Measurements from ENCODE around the gene RAB37. TPM values are rescaled to one million over a fixed set of nuclear protein-coding genes. Genes with fewer than 3 reads are reported as not detected.

RAB37 gene
- total and polyA plus RNA-seq, 9 of the 15 experiments (the other 6 are each of a cell fraction or from before 2014, with no cell fraction given) = 0.03 to 0.27 (median 0.11) TPM; not detected in 4

DNA sequence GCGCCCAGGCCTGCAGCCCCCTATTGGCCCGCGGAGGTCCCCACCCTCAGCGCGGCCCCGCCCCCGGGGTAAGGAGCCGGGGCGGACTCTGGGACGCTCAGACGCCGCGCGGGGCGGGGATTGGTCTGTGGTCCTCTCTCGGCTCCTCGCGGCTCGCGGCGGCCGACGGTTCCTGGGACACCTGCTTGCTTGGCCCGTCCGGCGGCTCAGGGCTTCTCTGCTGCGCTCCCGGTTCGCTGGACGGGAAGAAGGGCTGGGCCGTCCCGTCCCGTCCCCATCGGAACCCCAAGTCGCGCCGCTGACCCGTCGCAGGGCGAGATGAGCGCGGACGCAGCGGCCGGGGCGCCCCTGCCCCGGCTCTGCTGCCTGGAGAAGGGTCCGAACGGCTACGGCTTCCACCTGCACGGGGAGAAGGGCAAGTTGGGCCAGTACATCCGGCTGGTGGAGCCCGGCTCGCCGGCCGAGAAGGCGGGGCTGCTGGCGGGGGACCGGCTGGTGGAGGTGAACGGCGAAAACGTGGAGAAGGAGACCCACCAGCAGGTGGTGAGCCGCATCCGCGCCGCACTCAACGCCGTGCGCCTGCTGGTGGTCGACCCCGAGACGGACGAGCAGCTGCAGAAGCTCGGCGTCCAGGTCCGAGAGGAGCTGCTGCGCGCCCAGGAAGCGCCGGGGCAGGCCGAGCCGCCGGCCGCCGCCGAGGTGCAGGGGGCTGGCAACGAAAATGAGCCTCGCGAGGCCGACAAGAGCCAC, 11.6 kb downstream of the RAB37 start, which contains the start of gene NHERF1 (continued):
- TF ChIP-seq, protein P1, sequence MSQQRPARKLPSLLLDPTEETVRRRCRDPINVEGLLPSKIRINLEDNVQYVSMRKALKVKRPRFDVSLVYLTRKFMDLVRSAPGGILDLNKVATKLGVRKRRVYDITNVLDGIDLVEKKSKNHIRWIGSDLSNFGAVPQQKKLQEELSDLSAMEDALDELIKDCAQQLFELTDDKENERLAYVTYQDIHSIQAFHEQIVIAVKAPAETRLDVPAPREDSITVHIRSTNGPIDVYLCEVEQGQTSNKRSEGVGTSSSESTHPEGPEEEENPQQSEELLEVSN (IDR thresholded peaks at IDR 0.05; ENCODE audit: borderline replicate concordance in 1 of 2, extremely low read depth in 1 of 2, insufficient read depth in 1 of 2, insufficient read length in 1 of 2, low read depth in 1 of 2, low read length in 1 of 2, poor library complexity in 1 of 2, severe bottlenecking in 1 of 2) = peak in 1 of 2 experiments; percentile 61
- TF ChIP-seq NFXL1 (CRISPR knock-in tag; IDR thresholded peaks at IDR 0.05) = no peak
- TF ChIP-seq MECOM (CRISPR knock-in tag; IDR thresholded peaks at IDR 0.05) = no peak
- no peak; the same call in 1 of the 2 replicates for TF ChIP-seq HCFC1 (IDR thresholded peaks at IDR 0.05; ENCODE audit: low read depth, low read length)
- no peak for TF ChIP-seq MXI1 (IDR thresholded peaks at IDR 0.05; ENCODE audit: low read depth, low read length)
- TF ChIP-seq SRSF7 (optimal IDR thresholded peaks at IDR 0.05; ENCODE audit: low read depth, low read length) = no peak
- TF ChIP-seq ATF7 (IDR thresholded peaks at IDR 0.05) = no peak
- TF ChIP-seq ZSCAN29 (IDR thresholded peaks at IDR 0.05) = no peak
- no peak for TF ChIP-seq ZNF79 (CRISPR knock-in tag; IDR thresholded peaks at IDR 0.05; ENCODE audit: low read depth)
- TF ChIP-seq FOSL1 (tag; conservative IDR thresholded peaks at IDR 0.05) = no peak
- TF ChIP-seq, protein P2, sequence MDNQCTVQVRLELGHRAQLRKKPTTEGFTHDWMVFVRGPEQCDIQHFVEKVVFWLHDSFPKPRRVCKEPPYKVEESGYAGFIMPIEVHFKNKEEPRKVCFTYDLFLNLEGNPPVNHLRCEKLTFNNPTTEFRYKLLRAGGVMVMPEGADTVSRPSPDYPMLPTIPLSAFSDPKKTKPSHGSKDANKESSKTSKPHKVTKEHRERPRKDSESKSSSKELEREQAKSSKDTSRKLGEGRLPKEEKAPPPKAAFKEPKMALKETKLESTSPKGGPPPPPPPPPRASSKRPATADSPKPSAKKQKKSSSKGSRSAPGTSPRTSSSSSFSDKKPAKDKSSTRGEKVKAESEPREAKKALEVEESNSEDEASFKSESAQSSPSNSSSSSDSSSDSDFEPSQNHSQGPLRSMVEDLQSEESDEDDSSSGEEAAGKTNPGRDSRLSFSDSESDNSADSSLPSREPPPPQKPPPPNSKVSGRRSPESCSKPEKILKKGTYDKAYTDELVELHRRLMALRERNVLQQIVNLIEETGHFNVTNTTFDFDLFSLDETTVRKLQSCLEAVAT (IDR thresholded peaks at IDR 0.05) = no peak
- TF ChIP-seq, protein P3, sequence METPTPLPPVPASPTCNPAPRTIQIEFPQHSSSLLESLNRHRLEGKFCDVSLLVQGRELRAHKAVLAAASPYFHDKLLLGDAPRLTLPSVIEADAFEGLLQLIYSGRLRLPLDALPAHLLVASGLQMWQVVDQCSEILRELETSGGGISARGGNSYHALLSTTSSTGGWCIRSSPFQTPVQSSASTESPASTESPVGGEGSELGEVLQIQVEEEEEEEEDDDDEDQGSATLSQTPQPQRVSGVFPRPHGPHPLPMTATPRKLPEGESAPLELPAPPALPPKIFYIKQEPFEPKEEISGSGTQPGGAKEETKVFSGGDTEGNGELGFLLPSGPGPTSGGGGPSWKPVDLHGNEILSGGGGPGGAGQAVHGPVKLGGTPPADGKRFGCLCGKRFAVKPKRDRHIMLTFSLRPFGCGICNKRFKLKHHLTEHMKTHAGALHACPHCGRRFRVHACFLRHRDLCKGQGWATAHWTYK (CRISPR knock-in tag; IDR thresholded peaks at IDR 0.05) = no peak
- TF ChIP-seq, protein P4, sequence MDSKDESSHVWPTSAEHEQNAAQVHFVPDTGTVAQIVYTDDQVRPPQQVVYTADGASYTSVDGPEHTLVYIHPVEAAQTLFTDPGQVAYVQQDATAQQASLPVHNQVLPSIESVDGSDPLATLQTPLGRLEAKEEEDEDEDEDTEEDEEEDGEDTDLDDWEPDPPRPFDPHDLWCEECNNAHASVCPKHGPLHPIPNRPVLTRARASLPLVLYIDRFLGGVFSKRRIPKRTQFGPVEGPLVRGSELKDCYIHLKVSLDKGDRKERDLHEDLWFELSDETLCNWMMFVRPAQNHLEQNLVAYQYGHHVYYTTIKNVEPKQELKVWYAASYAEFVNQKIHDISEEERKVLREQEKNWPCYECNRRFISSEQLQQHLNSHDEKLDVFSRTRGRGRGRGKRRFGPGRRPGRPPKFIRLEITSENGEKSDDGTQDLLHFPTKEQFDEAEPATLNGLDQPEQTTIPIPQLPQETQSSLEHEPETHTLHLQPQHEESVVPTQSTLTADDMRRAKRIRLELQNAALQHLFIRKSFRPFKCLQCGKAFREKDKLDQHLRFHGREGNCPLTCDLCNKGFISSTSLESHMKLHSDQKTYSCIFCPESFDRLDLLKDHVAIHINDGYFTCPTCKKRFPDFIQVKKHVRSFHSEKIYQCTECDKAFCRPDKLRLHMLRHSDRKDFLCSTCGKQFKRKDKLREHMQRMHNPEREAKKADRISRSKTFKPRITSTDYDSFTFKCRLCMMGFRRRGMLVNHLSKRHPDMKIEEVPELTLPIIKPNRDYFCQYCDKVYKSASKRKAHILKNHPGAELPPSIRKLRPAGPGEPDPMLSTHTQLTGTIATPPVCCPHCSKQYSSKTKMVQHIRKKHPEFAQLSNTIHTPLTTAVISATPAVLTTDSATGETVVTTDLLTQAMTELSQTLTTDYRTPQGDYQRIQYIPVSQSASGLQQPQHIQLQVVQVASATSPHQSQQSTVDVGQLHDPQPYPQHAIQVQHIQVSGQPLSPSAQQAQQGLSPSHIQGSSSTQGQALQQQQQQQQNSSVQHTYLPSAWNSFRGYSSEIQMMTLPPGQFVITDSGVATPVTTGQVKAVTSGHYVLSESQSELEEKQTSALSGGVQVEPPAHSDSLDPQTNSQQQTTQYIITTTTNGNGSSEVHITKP (IDR thresholded peaks at IDR 0.05; ENCODE audit: partially characterized antibody) = no peak
- no peak for TF ChIP-seq TCF7L2 (IDR thresholded peaks at IDR 0.05; ENCODE audit: low read depth, low read length)
- TF ChIP-seq, protein P5, sequence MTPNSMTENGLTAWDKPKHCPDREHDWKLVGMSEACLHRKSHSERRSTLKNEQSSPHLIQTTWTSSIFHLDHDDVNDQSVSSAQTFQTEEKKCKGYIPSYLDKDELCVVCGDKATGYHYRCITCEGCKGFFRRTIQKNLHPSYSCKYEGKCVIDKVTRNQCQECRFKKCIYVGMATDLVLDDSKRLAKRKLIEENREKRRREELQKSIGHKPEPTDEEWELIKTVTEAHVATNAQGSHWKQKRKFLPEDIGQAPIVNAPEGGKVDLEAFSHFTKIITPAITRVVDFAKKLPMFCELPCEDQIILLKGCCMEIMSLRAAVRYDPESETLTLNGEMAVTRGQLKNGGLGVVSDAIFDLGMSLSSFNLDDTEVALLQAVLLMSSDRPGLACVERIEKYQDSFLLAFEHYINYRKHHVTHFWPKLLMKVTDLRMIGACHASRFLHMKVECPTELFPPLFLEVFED (CRISPR knock-in tag; conservative IDR thresholded peaks at IDR 0.05) = no peak
- TF ChIP-seq ZNF764 (CRISPR knock-in tag; IDR thresholded peaks at IDR 0.05; ENCODE audit: low read depth) = no peak
- no peak for TF ChIP-seq MAFF (IDR thresholded peaks at IDR 0.05; ENCODE audit: low read length)
- no peak for TF ChIP-seq CXXC5 (CRISPR knock-in tag; IDR thresholded peaks at IDR 0.05)
- no peak for TF ChIP-seq ZNF143 (CRISPR knock-in tag; IDR thresholded peaks at IDR 0.05)

Data from K562 (cell line).